IMR-90 (cell line): ENCODE results near the gene IL11RA.

ENCODE experiments used
- CEBPB ChIP-seq: IDR thresholded peaks from 2 replicates; pipeline ENCODE4 v1.6.1; 2012; ENCODE audit warnings: low read depth, low read length, improper control_type of control experiment
- CHD1 ChIP-seq: IDR thresholded peaks from 2 replicates; pipeline ENCODE4 v1.6.1; 2012; ENCODE audit warnings: low read depth, low read length, improper control_type of control experiment
- CTCF ChIP-seq: conservative IDR thresholded peaks from 2 replicates; pipeline ENCODE4 v1.5.1; 2012; ENCODE audit warnings: mild to moderate bottlenecking, low read depth, low read length, improper control_type of control experiment
- ELK1 ChIP-seq: fragments of 150-350 bp; IDR thresholded peaks from 2 replicates; pipeline ENCODE4 v1.6.1; 2016; ENCODE audit warnings: low read depth, mild to moderate bottlenecking, low read length, moderate library complexity, borderline replicate concordance
- FOS ChIP-seq: fragments of 150-350 bp; IDR thresholded peaks from 2 replicates; pipeline ENCODE4 v1.6.1; 2016; ENCODE audit warnings: low read depth, low read length
- MAFK ChIP-seq: IDR thresholded peaks from 2 replicates; pipeline ENCODE4 v1.6.1; 2012; ENCODE audit warnings: low read depth, low read length, improper control_type of control experiment
- MAZ ChIP-seq: IDR thresholded peaks from 2 replicates; pipeline ENCODE4 v1.6.1; 2012; ENCODE audit warnings: low read depth, mild to moderate bottlenecking, low read length, improper control_type of control experiment, moderate library complexity, borderline replicate concordance
- NFE2L2 ChIP-seq: fragments of 150-350 bp; IDR thresholded peaks from 2 replicates; pipeline ENCODE4 v1.6.1; 2016; ENCODE audit warnings: low read depth, mild to moderate bottlenecking, low read length
- POLR2A ChIP-seq: IDR thresholded peaks from 2 replicates; pipeline ENCODE4 v1.6.1; 2012; ENCODE audit warnings: mild to moderate bottlenecking, low read depth, low read length
- RAD21 ChIP-seq: IDR thresholded peaks from 2 replicates; pipeline ENCODE4 v1.6.1; 2012; ENCODE audit warnings: low read length, improper control_type of control experiment
- RFX5 ChIP-seq: IDR thresholded peaks from 2 replicates; pipeline ENCODE4 v1.8.0; 2012; ENCODE audit warnings: low read depth, mild to moderate bottlenecking, low read length, moderate library complexity
- USF2 ChIP-seq: fragments of 150-350 bp; IDR thresholded peaks from 2 replicates; pipeline ENCODE4 v1.6.1; 2017; ENCODE audit warnings: mild to moderate bottlenecking, antibody characterized with exemption, low read length, low read depth

GRCh38 chr9:34685591-34685990 lies 33.6 kb downstream of the IL11RA start:
- TF ChIP-seq CTCF (no peak), POLR2A (no peak), RAD21 (no peak), MAZ (no peak), RFX5 (no peak), FOS (no peak), USF2 (no peak), MAFK (no peak), ELK1 (no peak), CHD1 (no peak), CEBPB (no peak), NFE2L2 (no peak)
